GM19452 (cell line): ENCODE data around the gene CHST9.
"Not testable (repeated sequence)": the region's sequence is repeated elsewhere in the genome, so short reads cannot be mapped to it uniquely, and the experiment has no call there.

Experiments used
- ATAC-seq: cut with Tn5 transposase; IDR thresholded peaks from one replicate; pipeline ENCODE4 v1.9.1; 2021; ENCODE audit not compliant: unreplicated experiment

CHST9 gene

DNA sequence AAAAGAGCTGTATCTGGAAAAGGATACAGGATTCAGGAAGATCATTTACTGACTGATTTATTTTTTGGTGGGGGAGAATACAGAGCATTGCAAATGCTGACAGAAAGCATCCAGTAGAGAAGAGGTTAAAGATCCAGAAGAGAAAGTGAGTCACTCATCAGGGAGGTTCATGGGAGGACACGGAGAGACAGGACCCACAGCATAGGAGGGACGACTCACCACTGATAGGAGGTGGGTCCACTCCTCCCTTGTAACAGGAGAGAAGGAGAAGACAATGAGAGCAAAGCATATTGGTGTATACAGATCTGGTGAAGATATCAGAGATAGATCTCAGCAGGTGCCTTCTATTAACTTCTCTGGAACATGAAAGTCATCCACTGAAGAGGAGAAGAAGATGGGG lies 177.2 kb downstream of the CHST9 start:
- no peak for ATAC-seq

DNA sequence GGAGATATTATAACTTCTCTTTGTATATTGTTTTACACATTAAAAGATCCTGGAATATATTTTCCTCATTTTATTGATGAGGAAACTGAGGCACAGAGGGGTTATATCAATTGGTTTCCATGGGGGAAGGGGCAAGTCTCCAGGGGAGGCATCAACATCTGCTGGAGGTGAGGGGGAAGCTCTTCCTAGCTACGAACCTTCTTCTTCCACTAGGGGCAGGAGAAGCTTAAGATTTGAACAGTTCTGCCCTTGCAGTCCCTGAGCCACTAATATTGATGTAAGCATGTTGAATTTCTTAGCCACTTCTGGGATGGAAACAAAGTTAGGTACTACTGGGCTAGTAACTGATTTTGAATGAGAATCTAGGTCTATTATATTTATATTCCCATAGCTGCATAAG lies 179.5 kb downstream of the CHST9 start:
- no peak for ATAC-seq

DNA sequence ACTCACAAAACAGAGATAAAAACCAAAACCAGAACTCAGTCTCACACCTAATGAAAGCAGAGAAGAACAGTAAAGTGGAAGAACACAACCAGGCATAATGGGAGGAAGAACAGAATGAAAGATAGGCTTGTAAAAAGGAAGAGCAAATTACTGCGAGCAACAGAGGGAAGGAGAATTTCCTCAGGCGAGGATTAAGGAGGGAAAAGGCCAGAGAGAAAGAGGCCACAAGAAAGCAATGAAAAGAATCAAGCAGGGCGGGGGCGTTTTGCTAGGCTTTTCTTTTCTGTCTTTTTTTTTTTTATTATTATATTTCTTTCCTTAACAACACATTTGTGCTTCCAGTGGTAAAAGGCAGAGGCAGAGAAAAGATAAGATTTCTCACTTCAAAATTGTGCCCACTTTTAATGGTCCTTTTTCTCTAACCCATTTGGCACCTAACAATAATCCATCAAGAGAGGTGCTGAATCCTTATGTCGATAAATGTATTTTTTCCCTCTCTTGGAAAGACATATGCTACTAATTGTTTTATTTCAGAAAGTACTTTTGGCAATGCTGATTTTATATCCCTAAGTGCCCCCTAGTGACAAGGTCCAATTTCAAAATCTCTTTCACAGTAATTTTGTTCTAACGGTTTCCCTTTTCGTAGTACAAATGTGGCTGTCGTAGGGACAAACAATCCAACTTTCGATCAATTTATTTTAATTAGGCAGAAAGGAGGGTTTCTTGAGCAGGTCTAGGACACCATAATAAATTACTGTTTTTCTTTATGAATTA lies 180.9 kb downstream of the CHST9 start:
- no peak for ATAC-seq

DNA sequence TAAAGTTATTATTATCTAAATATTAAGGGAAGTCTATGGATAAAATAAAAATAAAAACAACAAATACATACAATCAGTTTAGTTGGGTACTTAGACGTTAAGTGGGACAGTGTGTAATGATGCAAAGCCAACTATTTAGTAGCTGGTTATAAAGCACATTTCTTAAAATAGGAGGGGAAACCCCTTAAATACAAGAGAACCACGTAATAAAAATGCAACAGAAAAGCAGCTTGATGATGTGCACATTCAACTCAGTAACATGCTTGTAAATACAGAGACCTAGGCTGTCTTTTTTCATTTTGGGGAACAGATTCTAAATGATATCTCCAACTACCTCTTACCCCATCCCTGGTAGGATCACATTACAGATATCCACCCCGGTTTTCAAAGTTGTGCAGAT lies 185.3 kb downstream of the CHST9 start:
- ATAC-seq, result no peak

DNA sequence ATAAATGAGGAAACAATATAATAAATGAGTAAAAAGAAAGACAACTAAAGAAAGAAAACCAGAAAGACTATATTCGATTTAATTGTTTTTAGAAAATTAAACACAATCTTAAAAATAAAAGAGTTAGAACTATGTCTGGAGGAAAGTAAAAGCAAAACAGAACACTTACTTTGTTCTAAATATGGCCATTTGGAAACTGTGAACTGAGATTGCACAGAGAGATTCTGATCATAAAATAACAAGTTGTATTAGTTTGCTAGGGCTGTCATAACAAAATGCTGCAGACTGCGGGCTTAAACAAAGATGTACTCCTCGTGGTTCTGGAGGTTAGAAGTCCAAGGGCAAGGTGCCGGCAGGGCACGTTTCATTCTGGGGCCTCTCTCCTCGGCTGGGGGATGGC lies 191.5 kb downstream of the CHST9 start:
- ATAC-seq, result no peak

DNA sequence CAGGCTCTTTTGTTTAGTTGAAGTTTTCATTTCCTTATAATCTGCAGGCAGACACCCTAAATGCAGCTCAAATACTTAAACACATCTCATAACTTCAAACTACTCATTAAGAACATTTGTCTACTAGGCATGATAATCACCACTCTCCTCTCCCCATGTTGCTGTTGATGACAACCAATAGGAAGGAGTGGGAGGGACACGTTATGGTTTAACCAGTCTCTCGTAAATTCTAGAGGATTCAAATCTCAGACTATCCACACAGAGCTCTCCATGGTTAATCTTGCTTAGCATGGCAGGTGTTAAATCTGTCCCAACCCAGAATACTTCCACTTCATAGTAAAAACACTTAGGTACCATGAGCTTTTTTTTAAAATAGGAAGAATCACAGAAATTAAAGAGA lies 192.2 kb downstream of the CHST9 start:
- ATAC-seq, result no peak

DNA sequence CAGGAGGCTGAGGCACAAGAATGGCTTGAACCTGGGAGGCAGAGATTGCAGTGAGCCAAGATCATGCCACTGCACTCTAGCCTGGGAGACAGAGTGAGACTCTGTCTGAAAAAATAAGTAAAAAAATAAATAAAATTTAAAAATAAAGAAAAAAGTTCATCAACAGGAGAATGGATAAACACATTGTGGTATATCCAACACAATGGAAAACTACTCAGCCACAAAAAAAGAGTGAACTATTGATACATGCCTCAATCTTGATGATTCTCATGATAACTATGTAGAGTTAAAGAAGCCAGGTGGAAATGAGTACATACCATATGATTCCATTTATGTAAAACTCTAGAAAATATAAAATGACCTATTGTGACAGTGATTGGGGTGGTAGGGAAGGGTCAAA lies 195.3 kb downstream of the CHST9 start:
- ATAC-seq, result no peak

DNA sequence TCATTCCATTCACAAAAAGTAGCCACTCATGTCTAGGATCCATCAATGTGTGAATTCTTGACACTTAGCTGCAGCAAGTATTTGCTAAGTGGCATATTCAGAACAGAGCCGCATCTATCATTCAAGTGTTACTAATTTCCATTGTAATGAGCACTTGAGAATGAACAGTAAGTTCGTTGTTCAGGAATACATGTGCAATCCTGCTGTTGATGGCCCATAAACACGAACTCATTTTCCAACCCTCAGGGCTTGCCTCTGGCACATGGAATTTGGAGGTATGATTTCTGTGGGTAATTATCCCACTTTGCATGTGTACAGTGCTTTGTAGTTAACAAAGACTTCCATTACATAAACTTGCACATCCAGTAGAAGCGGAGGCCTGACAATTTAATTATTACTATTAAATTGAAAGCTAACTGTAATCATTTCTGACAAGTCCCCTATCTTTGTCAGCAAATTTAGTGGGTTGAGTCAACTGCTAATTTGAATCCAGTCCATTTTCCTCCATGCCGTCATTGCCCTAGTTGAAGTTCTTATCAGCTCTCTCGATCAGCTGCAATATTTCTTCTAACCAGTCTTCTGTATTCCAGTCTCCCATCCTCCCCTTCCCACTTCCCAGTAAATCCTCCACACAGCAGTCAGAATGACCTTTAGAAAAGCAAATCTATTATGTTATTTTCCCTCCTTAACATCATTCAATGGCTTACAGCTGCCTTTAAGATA lies 203.6 kb downstream of the CHST9 start:
- no peak for ATAC-seq

DNA sequence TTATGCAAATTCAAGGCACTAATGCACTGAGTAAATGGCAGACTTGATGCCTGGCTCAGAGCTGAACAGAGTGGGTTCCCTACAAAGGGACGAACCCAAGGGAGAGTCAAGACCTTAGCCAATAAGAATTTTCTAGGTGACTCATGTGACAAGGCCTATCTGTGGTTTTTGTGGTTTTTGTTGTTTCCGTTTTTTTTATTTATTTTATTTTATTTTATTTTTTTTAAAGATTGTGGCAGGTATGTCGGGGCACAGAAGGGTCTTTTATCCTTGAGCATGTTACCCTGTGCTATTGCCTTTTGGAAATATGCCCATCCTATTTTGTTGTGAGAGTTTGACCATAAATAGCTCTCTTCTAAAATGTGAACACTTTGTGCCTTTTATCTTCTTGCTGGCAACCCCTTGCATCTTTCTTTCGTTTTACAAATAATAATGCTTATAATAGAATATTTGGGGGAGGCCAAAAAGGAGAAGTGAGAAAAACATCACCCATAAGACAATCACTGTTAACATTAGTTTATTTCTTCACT lies 206.2 kb downstream of the CHST9 start:
- ATAC-seq, result peak; percentile 94

DNA sequence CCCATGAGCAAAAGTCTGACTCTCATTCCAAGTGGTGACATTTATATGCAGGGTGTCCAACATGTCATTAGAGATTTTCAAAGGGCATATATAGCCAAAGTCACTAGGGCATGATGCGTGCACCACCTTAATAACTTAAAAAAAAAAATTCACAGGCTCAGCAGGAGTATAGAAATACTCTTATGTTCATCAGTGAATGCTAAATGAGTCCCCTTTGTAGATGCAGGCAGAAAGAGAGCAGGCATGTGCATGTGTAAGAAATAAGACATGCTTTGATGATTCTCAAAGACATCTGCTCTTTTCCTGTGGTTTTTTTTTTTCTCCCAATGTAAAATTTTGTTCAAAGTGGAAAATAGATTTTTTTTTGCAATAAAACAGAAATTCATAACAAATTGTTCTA lies 207.3 kb downstream of the CHST9 start:
- ATAC-seq, result no peak

DNA sequence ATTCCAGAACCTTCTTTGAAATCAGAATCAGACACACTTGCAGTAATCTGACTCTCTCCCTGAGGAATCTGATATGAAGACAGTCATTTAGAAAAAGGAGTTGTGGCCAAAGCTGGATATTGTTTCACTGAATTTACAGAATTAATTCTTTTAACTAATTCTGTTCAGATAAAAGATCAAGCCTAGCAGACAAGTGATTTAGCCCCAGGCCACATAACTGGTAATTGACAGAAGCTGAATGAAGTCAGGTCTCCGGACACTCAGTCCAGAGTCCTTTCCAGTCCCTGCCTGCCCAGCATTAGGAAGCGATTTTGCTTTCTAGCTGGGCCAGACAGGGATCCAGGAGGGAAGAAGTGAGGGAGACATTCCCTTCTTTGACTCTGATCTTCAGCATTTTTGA lies 208.9 kb downstream of the CHST9 start:
- ATAC-seq, result no peak

DNA sequence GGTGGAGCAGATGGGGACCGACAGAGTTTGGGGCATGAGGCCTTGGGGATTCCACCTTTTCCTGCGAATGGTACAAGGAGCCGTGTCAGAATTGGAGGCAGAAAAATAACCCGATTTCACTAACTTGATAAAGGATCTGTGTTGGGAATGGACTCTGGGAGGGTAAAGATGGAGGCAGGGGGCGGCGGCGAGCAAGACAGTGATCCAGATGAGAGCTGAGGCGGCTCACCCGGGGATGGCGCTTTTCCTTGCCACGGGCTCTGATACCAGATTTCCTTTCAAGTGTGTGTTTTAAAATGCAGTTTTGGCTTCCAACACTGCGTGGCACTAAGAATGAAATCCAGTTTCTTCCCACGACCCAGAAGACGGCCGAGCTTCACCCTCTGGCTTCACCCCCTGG lies 212.6 kb downstream of the CHST9 start:
- not testable (repeated sequence) for ATAC-seq

DNA sequence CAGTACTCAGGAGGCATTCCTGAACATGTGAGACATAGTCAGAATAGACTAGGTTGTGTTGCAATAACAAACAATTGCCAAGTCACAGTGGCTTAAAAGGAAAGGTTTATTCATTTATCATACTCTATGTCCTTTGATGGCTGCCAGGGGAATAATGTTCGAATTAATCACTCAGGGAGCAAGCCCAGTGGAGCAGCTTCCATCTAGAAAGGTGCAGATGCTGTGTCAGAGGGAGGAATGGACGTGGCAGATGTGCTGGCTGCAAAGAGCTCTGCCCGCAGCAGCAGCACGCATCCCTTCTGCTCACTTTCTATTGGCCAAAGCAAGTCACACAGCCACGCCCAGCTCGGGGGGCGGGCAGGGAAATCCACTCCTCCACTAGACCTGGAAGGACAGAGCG lies 213.7 kb downstream of the CHST9 start:
- ATAC-seq, result no peak

DNA sequence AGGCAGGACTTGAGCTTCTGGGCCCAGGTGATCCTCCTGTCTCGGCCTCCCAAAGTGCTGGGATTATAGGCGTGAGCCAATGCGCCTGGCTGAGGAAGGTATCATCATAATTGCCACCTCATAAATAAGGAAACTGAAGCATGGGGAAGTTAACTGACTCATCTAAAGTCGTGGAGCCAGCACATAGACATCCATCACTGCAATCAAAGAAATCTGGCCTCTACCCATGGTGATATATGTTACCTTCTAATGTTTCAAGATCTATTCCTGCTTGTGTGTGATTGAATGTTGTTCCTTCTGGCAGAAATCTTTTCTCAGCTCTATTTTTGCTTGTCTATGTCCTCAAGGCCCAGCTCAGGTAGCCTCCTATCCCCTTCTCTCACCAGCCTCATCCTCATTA lies 214.5 kb downstream of the CHST9 start:
- ATAC-seq, result no peak

DNA sequence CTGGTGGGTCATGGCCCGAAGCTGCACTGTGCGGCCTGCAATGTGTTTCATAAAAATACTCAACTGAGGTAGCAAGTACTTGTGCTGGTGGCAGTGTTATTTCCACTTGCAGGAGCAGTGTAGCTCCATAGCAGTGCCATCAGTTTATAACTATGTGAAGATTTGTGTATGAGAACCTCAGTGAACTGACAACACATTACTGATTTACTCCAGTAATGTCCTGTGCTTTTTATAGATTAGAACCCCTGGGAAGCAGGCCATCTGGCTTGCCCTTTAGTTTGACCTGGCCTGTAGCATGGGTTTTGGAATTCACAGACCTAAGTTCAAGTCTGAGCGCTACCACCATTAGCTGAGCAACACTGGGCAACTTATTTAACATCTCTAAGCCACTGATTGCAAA lies 219.9 kb downstream of the CHST9 start:
- no peak for ATAC-seq

DNA sequence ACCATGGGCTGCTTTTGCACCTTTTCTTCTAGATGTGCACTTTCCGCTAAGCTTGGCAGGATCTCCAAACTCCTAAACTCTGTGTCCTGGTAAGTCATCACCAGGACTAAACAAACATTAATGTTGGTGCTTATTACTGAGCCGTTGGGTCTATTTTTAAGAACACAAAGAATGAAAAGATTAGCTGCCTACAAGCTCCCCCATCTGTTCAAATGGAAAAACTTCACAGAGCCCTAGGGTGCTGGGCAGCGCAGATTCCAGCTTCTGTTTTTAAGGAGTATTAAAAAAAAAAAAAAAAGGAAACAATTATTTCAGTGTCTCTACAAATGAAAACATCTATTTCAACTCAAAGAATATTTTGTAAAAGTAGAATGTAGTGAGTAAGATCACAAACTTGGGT lies 221.8 kb downstream of the CHST9 start:
- no peak for ATAC-seq

DNA sequence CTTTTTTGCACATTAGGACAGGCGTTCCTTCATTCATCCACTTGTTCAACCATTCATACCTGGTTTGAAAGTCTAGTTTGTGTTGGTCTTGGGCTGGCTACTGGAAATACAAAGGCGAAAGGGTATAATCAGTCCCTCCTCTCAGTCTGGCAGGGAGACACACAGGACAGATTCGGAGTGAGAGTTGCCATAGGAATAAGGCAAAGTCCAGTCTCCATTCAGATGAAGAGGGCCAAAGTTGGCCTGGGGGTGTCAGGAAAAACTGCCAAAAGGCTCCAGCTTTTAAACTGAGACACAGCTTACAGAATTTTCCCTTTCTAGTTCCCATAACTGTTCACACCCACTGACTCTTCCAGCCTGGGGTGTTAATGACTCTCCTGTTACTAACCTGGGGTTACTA lies 223.3 kb downstream of the CHST9 start:
- ATAC-seq, result no peak

DNA sequence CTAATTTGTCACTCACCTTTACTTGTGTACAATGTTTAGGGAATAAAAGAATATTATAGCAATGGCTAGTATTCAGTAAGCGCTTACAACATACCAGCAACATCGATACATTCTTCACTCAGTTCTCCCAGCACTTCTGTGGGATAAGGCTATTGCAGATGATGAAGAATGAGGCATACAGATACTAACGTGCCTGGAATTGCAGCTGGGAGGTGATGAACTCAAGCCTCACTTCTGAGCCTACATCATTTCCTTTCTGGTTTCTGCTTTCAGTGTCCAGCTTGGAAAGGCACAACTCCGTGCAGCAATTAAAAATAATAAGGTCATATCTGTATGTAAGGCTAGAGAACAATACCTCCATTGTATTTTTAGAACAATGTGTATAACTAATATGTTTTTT lies 224.2 kb downstream of the CHST9 start:
- no peak for ATAC-seq

DNA sequence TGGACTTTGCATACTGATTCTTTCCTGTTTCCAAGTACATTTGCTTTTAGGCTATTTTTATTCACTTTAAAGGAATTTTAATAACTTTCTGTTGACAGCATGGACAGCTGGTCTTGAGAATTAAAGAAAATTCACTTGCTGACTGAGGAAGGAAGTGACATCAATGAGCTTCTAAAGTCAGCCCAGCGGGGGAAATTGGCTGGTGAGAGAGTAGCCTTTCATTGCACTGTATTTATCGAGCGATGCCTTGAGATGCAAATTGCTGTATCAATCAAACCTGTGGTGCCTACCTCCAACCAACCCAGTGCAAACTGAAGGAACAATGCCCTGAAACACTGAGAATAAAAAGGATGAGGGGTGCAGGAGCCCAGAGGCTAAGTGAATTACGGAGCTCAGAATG lies 228.2 kb downstream of the CHST9 start:
- ATAC-seq, result no peak

DNA sequence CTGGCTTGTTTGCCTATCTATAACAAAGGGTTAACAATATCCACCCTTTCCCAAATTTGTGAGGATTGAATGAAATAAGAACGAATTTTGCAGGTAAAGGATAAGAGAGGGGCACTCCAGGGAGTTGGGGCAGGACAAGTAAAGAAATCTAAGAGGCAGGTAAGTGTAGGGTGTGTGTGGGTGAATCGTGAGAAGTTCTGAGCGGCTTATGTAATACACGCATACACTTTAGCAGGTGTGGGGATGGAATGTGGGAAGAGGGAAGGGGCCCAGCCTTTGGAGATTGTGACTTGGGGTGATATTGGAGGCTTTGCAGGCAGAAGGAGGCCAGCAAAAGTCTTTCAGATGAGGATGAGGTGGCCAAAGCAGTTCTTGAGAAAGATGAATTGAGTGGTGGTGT lies 236.4 kb downstream of the CHST9 start:
- ATAC-seq, result no peak

DNA sequence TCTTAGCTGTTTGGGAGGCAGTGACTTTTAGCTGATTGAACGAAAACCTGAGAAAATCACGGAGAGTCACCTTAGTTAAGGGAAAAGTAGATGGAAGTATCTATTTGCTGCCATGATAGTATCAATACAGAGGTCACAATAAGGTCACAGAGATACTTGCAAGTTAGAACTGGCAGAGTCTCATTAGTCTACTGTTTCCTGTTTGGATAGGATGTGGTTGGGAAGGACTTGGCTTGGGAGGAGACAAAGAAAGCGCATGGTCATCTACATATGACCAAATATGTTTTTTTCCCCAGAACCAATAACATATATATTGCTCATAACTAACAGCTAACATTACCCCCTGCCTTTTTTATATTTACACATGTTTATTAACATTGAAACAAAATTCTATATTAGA lies 241.2 kb downstream of the CHST9 start:
- ATAC-seq, result no peak

DNA sequence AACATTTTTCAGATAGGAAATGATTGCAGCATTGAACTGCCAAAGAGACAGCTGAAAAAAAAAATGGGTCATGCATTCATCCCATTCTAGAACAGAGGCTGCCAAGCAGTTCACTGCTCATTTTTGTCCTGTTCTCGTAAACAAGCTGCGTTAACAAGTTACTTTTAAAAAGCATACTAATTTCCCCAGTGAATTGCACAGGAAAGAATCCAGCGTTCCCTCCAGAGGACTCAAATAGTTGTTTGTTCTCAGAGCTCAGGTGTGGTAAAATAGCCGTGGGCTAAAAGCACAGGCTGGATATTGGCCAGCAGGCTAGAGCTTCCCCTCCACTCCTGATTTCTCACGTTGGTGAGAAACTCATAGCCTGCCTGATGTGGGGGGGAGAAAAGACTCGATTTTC lies 243.5 kb downstream of the CHST9 start:
- ATAC-seq, result no peak
